ENCODE results near the gene TRPM3.

Gene TRPM3

GRCh38 chr9:71121275-71122021 lies at the start of gene TRPM3:
Gene TRPM3, minus strand, starts transcription at chr9:71121621. Its CDS starts 267 bp downstream, at chr9:71121354.
- DNase-seq (ENCODE audit: low read depth, low spot score): peak; percentile 64

DNA sequence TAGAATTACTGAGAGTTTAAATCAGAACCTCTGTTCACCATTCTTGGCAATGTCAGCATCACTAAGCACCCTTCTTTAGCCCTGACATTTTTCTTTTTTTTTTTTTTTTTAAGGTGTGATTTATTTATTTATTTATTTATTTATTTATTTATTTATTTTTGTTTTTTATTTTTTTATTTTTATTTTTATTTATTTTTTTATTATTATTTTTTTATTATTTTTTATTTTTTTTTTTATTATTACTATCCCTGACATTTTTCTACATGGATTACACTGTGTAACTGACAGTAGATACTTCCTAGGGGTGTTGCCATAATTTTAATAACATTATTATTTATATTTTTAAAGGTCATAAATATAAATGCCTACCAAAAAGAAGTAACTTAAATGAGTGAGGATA lies 47.0 kb upstream of the TRPM3 start:
- no peak for DNase-seq (ENCODE audit: low read depth, low spot score)

GRCh38 chr9:71162126-71162525 lies 40.7 kb upstream of the TRPM3 start:
- no peak for DNase-seq (ENCODE audit: low read depth, low spot score)

- DNase-seq (ENCODE audit: low read depth, low spot score): no peak
Measured at GRCh38 chr9:71157731-71158130, 36.3 kb upstream of the TRPM3 start.

- no peak for DNase-seq (ENCODE audit: low read depth, low spot score)
Measured at GRCh38 chr9:71147368-71147767, 25.9 kb upstream of the TRPM3 start.

DNA sequence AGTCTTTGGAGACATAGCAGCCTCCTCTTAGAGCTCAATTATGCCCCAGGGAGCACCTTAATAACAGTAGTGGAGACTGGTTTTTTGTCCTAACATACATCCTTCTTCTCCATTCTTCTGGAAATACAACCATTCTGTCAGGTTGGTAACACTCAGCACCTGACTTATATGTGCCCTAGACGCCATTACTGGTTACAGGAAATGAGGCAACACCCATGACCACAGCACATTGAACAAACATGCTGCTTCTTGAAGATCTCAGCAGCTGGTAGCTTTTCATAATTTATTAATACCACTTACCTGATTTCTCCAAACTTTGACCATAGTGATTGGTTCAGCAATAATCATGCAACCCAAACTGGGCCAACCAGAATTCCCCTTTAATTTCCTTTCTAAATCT lies 25.1 kb upstream of the TRPM3 start:
- no peak for DNase-seq (ENCODE audit: low read depth, low spot score)

DNA sequence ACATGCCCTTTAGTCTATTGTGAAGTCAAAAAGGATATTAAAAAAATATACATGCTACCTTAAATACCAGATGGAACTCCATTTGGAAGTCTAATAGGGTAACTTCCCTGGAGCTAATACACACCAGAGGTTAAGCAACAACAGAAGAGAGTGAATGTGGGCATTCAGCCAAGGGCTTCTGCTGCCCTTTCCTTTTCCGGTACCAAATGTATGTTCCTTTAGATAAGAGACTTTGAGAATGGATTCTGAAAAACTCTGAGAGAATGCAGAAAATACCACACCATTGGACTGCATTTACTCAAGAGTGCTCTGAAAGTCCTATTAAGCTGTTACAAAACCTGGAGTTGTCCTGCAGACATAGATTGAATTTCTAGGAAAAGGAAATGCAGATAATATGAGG lies 23.8 kb upstream of the TRPM3 start:
- no peak for DNase-seq (ENCODE audit: low read depth, low spot score)

- no peak for DNase-seq (ENCODE audit: low read depth, low spot score)
Measured at GRCh38 chr9:71144495-71144894, 23.1 kb upstream of the TRPM3 start.

DNA sequence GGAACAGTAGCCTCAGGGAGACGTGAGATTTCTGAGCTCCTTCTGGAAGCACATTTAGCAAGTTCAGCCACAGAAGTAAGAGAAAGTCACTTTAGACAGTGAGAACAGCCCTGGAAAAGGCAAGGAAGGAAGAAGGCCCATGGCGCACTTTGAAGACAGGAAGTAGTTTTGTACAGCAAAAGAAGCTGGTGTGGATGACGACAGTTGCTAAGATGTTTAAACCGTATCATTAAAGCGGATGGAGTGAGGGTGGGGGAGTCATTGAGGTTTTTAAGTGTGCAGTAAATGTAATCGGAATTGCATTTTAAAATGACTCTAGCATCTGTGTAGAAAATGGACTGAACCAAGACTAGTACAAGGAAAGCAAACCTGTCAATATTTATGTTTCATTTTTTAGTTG lies 15.3 kb upstream of the TRPM3 start:
- no peak for DNase-seq (ENCODE audit: low read depth, low spot score)

DNA sequence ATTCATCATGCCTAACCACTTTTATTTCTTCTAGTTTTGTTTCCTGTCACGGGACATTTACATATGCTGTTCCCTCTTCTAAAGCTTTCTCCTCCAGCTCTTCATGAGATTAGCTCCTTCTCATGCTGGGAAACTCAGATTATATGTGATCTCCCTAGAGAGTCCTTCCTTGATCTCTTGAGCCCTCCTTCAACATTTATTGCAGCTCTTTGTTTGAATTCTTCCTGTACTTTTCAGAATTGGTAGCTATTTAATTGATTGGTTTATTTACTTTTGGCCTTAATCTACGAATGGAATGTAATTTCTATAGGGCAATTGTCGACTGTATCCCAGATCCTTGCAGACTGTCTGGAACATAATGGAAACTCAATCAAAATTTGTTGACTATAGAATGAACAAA lies 9.7 kb upstream of the TRPM3 start:
- no peak for DNase-seq (ENCODE audit: low read depth, low spot score)

DNA sequence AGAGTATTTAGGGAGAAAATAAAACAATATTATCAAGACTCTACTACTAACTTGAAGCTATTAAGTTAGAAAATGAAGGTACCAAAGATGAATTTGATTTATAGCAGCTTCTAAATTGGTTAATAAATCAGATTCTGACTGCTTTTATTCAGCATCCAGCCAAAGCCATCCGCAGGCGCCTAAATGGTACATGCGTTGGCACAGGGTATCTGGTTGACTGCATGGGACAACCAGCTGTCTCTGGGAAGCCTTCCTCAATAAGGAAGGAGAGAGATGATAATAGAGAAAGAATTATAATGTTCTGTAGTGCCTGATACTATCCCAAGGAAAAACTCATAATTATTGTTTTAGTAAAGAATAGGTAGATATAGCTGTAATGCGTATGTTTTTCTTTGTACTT lies 9.1 kb upstream of the TRPM3 start:
- no peak for DNase-seq (ENCODE audit: low read depth, low spot score)

GRCh38 chr9:71128796-71129195 lies 7.4 kb upstream of the TRPM3 start:
- DNase-seq (ENCODE audit: low read depth, low spot score): no peak

DNA sequence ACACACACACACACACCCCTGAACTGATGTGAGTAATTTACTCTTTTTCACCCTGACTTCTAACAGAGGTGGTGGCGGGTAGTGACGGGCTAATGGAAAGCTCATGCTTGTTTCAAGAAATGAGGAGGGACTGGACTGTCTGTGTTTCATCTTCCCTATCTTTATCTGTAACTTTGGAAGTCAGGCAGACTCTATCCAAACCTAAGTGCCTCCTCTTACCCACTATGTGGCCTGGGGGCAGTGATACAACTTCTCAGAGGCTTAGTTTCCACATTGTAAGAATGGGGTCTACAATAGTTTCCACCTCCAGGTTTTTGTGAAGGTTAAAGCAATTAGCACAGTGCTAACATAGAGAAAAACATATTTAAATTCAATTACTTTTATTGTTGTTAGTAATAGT lies 5.9 kb upstream of the TRPM3 start:
- no peak for DNase-seq (ENCODE audit: low read depth, low spot score)

DNA sequence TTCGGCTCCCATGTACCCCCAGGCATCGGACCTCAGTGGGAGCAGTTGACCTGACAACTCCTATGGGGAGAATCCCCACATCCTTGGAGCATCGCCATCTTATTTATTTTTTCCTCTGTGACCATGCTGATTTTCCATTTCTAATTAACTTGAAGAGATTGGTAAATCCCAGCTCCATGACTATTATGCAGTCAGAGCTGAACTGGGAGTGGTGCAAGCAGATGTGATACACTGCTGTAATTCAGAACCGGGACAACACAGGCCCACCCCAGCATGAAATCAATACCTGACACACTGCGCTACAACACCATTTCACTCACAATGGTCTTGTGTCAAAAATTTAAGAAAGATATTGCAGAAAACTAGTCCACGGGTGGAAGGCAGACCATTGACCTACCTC lies 1.0 kb upstream of the TRPM3 start:
- no peak for DNase-seq (ENCODE audit: low read depth, low spot score)

GRCh38 chr9:71122022-71122275 lies 528 bp upstream of the TRPM3 start:
- no peak for DNase-seq (ENCODE audit: low read depth, low spot score)

GRCh38 chr9:71120501-71121247 lies 747 bp downstream of the TRPM3 start:
- peak; percentile 50 for DNase-seq (ENCODE audit: low read depth, low spot score)

DNA sequence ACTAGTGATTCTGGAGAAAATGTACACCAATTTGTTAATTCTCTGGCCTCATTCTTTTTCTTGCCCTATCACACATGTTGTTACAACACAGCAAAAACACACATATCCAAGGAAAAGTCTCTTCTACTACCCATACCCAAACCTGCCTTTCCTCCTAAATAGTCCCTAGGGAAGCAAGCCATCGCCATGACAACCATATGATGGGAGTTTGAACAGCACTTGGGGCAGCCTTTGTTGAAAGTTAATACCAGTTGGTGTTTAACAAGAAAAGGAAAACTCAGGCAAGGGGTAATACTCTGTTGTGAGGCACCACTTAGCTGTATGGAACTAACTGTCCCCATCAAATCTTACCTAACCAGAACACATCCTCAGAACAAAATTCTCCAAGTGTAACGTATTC lies 1.7 kb downstream of the TRPM3 start:
- DNase-seq (ENCODE audit: low read depth, low spot score): peak; percentile 28

GRCh38 chr9:71118324-71118723 lies 3.1 kb downstream of the TRPM3 start:
- DNase-seq (ENCODE audit: low read depth, low spot score): no peak

- no peak for DNase-seq (ENCODE audit: low read depth, low spot score)
Measured at GRCh38 chr9:71115448-71115975, 5.9 kb downstream of the TRPM3 start.

DNA sequence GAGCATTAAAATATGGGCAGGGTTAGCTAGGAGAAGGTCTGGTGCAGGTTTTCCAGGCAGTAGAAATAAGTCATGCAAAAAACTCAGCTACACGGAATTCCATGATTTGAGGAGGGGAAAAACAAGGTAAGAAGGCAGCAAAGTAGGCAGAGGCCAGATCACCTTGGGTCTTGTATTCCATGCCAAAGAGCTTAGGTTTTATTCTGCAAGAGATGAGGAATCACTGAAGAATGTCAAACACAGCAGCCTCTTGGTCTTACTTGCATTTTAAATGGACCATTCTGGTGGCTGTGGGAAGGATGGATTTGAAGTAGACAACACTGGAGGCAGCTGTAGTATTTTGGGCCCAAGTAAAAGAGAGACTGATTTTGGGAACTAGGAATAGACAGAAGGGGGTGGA lies 8.6 kb downstream of the TRPM3 start:
- no peak for DNase-seq (ENCODE audit: low read depth, low spot score)

- DNase-seq (ENCODE audit: low read depth, low spot score): no peak
Measured at GRCh38 chr9:71108937-71109336, 12.5 kb downstream of the TRPM3 start.

- DNase-seq (ENCODE audit: low read depth, low spot score): no peak
Measured at GRCh38 chr9:71106992-71107391, 14.4 kb downstream of the TRPM3 start.

DNA sequence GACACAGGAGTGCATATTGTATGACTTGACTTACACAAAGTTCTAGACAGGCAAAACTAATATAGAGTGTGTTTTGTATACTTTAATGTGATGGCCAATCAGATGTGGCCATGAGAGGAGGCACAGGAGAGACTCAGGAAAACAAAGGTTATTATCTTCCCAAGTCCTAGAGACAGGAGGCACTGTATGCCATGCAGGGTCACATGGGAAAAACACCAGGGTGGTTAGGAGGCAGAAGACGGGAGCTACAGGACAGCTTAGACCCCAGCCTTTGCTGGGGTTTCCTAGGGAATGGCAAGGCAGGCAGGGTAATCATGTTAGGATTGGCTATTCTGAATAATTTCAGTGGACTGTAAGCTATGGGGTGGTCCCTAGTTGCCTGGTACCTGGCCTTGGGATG lies 16.2 kb downstream of the TRPM3 start:
- no peak for DNase-seq (ENCODE audit: low read depth, low spot score)

All from iPS DF 19.7 (cell line).